LNCaP clone FGC (cell line): Measurements from ENCODE around the gene MITD1.

Experiments
- DNase-seq: peaks from one replicate; pipeline ENCODE4 v3.0.0-alpha.2; 2011; ENCODE audit warnings: low read depth
- H3K4me3 ChIP-seq: 2 replicates; pipeline ENCODE4 v1.5.1; 2011; ENCODE audit warnings: mild to moderate bottlenecking, low read depth, low read length, control low read depth
- TF ChIP-seq, protein P1 (sequence below): IDR thresholded peaks from 2 replicates; pipeline ENCODE4 v1.5.1; 2012; ENCODE audit warnings: mild to moderate bottlenecking; ENCODE audit not compliant: control insufficient read depth, insufficient read depth; ENCODE audit errors: extremely low read depth

The MITD1 gene

DNA sequence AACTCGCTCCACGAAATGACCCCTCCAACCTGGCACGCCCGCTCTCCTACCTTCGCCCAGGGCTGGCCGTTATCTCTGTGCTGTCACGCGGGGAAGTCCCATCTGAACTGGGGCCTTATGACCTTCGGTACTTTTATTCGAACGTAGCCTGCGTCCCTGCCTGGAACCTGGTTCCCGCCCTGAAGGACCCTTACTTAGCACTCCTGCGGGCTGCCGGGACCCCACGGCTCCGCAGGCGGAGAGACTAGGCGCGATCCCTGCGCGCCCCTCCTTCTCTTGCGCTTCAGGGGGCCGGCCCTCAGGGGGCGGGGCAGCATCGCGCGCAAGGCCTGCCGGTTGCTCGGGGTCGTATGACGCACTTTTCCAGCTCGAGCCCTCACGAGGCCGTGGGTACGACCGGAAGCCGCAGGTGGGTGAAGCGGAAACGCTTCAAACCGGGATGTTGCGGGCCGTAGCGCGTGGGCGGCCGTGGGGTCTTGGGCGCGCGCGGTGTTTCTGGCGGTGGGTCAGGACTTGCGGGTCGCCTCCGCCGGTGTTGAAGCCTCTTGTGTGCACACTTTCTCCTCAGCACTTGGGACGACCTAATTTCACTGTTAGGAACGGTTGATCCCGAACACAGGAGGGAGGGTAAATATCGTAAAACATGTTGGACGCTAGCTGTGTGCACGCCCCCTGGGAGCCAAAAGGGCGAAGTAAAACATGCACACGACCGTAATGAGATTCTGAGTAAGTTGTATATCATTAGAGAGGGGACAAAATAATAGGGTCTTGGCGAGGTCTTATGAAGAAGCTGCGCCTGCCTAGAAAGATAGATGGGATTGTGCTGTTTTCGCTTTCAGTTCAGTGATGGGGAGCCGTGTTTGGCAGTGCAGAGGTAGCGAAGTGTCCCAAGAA, 26.0 kb downstream of the MITD1 start, which contains the start of the genes LIPT1 and TSGA10:
LIPT1 (plus strand) TSS at position 325 of the 894 bp plus-strand sequence. CDS start 6,991 bp downstream, outside the sequence.
TSGA10 (minus strand) TSS at position 300 of the 894 bp plus-strand sequence. CDS start 45,503 bp downstream, outside the sequence.
- TF ChIP-seq, protein P1, sequence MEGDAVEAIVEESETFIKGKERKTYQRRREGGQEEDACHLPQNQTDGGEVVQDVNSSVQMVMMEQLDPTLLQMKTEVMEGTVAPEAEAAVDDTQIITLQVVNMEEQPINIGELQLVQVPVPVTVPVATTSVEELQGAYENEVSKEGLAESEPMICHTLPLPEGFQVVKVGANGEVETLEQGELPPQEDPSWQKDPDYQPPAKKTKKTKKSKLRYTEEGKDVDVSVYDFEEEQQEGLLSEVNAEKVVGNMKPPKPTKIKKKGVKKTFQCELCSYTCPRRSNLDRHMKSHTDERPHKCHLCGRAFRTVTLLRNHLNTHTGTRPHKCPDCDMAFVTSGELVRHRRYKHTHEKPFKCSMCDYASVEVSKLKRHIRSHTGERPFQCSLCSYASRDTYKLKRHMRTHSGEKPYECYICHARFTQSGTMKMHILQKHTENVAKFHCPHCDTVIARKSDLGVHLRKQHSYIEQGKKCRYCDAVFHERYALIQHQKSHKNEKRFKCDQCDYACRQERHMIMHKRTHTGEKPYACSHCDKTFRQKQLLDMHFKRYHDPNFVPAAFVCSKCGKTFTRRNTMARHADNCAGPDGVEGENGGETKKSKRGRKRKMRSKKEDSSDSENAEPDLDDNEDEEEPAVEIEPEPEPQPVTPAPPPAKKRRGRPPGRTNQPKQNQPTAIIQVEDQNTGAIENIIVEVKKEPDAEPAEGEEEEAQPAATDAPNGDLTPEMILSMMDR = peak; percentile 28; the same call in 1 of the 2 replicates
- peak within 1 kb of the TSS; percentile 70 for H3K4me3 ChIP-seq
- peak; percentile 56 for DNase-seq

DNA sequence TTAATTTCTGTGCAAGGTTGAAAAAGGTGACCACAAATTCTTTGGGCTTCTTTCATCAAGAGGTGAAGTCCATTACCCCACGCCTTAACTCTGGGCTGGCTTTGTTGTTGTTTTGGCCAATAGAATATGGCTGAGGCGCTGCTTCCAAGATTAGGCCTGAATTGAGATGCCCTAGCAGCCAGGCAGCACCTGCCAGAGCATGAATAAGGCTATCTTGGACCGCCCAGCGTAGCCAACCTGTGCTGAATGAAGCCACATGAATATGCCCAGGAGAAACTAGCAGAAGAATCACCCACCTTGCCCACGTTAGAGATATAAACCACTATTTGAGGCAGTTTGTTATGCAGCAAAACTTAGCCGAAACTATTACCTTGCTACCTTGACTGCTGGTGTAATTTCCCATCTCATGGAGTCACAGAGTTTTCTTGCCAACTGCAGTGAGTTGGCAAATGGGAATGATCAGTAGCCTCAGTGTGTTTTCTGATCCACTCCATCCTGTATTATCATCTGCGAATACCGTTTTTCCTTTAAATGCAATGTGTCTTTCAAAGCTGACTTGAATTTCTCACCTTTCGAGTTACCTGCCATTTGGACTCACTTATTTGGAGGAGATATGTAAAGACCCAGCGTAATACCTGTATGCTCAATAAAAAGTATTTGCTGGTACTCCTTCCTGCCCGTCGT, 26.8 kb downstream of the MITD1 start:
- TF ChIP-seq, protein P1 = no peak
- H3K4me3 ChIP-seq = peak overlapping the region; percentile 70
- DNase-seq = no peak

DNA sequence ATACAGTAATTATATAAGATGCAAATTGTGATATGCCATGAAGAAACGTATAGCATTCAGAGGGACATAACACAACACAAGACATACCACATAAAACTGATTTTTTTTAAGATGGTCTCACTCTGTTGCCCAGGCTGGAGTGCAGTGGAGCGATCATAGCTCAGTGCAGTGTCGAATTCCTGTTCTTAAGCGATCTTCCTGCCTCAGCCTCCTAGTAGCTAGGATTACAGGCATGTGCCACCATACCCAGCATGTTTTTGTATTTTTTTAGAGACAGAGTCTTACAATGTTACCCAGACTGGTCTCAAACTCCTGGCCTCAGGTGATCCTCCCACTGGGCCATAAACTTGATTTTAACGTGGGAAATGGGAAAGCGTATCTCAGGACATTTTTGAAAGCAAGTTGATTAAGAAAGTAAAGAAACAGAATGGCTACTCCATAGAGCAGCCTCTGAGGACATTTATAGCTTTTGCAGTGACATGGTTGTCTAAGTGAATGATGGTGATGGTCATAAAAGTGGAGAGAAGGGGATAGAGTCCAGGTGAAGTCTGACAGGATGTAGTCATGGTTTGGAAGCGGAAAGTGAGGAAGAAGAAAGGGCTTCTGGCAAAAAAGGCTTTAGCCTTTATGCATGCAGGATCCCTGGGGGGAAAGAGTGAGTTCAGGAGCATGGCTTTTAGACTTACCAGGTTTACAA, 28.5 kb downstream of the MITD1 start:
- TF ChIP-seq, protein P1 = no peak
- DNase-seq = no peak
- H3K4me3 ChIP-seq = no peak overlapping the region

DNA sequence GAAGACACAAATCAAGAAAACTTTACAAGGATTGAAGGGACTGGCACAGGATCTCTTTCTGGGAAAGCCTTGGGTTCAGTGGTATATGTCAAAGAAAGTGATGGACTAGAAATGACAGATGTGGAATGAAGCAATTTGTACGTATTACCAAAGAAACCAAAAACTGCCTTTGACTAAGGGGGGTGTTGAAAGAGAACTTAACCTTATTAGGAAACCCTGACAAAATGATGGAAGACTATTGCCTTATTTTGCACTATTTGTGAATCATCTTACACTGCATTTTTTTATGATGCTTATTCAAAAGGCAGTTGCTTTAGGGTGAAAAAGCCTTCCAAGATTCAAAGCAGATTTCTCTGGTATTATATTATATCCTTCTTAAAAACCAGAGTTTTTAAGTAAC, 30.2 kb downstream of the MITD1 start:
- no peak for DNase-seq
- TF ChIP-seq, protein P1 = no peak
- no peak overlapping the region for H3K4me3 ChIP-seq

DNA sequence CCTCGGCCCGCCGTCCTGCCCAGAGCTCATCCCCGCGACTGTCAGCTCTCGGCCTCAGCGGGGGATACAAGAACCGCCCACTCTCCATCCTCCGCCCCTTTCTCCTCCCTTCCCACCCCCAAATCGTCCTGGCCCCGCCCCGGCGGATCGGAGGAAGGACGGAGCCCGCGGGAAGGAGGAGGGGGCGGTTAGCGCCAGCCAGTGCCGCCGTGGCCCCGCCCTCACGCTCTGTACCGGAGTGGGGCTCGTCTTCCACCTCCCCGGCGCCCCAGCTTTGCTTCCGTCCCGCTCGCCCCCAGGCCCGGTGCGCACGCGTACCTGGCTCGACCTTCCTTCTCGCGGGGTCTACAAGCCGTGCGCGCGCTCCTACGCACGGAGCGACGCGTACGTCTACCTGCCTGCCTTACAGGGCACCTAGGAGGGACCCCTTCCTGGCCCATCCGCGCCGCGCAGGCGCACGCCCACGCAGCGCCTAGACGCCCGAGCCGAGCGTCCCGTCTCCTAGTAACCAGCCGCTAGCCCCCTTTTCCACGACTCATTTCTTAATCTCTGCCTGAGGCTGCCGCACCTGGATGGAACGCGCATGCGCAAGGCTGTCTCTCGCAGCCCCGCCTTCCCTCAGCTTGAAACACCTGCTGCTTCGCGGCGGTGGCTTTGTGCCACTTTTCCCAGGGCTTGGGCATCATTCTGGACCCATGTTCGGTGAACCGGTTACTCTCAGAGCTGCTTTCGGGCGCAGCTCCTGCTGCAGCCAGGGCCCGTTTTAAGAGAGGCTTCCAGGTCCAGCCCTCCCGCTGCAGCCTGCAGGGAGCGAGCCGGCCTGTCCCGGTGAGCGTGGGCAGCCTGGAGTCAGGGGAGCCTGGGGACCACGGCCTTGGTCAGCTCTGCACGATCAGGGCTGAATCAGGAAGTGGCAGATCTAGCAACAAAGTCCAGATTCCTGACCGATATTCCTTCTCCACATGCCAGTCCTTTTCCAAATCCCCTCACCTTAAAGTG, 39.4 kb downstream of the MITD1 start, which contains the start of gene C2orf15:
C2orf15 (plus strand) TSS at position 598 of the 999 bp plus-strand sequence. CDS start 8,852 bp downstream, outside the sequence.
- TF ChIP-seq, protein P1 = no peak
- peak within 1 kb of the TSS; percentile 74 for H3K4me3 ChIP-seq
- DNase-seq = peak; percentile 82

DNA sequence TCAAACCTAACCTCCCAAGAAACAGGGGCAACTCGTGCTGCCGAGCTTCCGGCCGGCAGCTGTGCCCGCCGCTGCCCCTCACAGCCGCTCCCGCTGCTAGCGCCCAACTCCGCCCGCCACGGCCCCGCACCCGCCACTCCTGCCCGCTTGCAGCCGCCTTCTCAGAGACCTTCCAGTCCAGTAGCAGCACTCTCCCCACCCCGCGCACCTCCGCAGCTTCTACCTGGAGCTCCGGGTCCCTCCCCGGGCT, 40.1 kb downstream of the MITD1 start:
- TF ChIP-seq, protein P1 = no peak
- peak overlapping the region; percentile 74 for H3K4me3 ChIP-seq
- no peak for DNase-seq
